KOPT-K1 (cell line): ENCODE measurements around the gene UBE2R2.

Experiments
- H3K27ac ChIP-seq: fragments of 200-600 bp; sonication (generic); 2 replicates; pipeline ENCODE4 v1.5.1; 2016; ENCODE audit warnings: antibody characterized with exemption, mild to moderate bottlenecking, low read depth, low read length; ENCODE audit not compliant: poor library complexity, severe bottlenecking
- H3K36me3 ChIP-seq: fragments of 200-600 bp; sonication (generic); 2 replicates; pipeline ENCODE4 v1.5.1; 2017; ENCODE audit warnings: antibody characterized with exemption, mild to moderate bottlenecking, low read length, moderate library complexity; ENCODE audit not compliant: insufficient read depth
- H3K9me3 ChIP-seq: fragments of 200-600 bp; sonication (generic); 2 replicates; pipeline ENCODE4 v1.5.1; 2017; ENCODE audit warnings: antibody characterized with exemption, low read length, mild to moderate bottlenecking; ENCODE audit not compliant: insufficient read depth, poor library complexity, severe bottlenecking

The UBE2R2 gene

DNA sequence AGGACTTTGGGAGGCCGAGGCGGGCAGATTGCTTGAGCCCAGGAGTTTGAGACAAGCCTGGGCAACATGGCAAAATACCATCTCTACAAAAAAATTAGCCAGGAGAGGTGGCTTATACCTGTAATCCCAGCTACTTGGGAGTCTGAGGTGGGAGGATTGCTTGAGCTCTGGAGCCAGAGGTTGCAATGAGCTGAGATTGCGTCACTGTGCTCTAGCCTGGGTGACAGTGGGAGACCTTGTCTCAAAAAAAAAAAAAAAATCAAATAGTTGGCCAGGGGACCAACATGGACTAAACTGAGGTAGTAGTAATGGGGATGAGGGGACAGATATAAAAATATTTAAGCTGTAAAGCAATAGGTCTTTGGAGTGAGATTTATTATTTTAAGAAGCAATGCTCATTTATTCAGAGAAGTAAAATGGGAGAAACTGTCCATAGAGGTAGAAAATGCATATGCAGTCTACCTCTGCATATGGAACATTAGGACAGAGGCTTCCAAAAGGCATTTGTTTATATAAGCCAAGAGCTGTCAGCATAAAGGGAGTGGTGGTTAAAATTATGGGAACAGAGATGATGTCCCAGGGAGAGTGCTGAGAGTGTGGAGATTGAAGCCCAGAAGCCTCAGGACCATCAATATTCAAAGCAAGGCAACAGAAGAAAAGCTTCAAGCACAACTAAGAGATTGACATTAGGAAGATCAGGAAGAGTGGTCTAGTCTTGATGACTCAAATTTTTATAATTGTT is 98.1 kb downstream of the UBE2R2 start:
- Histone ChIP-seq H3K27ac (no peak overlapping the region), H3K9me3 (no peaks in the 10 kb centered on the region), H3K36me3 (peaks cover 87% of the 10 kb centered on the region)

DNA sequence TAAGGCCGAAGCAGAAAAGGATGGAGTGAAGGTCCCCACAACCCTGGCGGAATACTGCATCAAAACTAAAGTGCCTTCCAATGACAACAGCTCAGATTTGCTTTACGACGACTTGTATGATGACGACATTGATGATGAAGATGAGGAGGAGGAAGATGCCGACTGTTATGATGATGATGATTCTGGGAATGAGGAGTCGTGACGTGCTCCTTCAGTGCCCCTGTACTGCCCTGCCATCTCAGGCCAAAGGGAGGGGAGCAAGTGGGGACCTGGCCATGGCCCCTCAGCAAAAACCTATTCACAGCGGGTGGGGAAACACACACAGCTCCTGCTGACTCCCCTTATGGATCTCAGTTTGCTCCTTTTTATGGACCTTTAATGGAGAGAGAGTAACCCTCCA is 100.1 kb downstream of the UBE2R2 start:
- H3K27ac ChIP-seq = no peak overlapping the region
- H3K9me3 ChIP-seq = no peaks in the 10 kb centered on the region
- H3K36me3 ChIP-seq = peaks cover 100% of the 10 kb centered on the region

- Histone ChIP-seq H3K27ac (no peak overlapping the region), H3K36me3 (peaks cover 100% of the 10 kb centered on the region), H3K9me3 (no peaks in the 10 kb centered on the region)
Measured at GRCh38 chr9:33919276-33919897, 102.4 kb downstream of the UBE2R2 start.

GRCh38 chr9:33921967-33922895 is 105.3 kb downstream of the UBE2R2 start:
- Histone ChIP-seq H3K27ac (no peak overlapping the region), H3K36me3 (peaks cover 100% of the 10 kb centered on the region), H3K9me3 (no peaks in the 10 kb centered on the region)

GRCh38 chr9:33923079-33923478 is 106.1 kb downstream of the UBE2R2 start:
- H3K9me3 ChIP-seq = no peaks in the 10 kb centered on the region
- H3K36me3 ChIP-seq = peaks cover 100% of the 10 kb centered on the region
- H3K27ac ChIP-seq = no peak overlapping the region

DNA sequence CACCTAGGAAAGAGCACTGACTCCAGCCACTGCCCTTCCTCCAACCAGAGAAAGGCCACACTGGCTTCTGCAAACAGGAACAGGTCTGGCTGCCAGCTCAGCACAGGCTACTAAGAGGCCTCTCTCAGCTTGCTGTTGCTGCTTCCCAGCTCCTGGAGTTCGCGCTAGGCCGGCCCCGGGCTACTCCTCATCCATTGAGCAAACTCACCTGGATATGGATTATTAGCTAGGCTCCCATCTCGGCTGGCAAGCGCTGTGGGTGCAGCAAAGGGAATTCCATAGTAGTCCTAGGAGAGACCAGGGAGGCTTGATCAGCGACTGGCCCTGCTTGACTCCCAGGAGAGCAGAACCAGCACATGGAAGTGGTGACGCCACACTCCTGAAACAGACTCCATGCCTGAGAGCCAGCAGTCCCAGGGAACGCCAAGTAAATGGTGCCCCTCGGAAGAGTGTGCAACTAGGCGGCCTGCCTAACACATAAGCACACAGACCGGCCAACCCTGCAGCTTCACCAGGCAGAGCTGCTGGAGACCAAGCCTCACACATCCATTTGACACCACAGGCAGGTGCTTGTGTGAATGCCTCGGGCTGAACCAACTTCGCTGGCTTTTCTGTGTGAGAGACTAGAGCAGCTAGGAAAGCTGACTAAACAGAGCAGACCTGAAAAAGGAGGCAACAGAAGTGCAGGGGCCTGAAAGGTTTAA is 107.2 kb downstream of the UBE2R2 start:
- Histone ChIP-seq H3K27ac (no peak overlapping the region), H3K9me3 (no peaks in the 10 kb centered on the region)

DNA sequence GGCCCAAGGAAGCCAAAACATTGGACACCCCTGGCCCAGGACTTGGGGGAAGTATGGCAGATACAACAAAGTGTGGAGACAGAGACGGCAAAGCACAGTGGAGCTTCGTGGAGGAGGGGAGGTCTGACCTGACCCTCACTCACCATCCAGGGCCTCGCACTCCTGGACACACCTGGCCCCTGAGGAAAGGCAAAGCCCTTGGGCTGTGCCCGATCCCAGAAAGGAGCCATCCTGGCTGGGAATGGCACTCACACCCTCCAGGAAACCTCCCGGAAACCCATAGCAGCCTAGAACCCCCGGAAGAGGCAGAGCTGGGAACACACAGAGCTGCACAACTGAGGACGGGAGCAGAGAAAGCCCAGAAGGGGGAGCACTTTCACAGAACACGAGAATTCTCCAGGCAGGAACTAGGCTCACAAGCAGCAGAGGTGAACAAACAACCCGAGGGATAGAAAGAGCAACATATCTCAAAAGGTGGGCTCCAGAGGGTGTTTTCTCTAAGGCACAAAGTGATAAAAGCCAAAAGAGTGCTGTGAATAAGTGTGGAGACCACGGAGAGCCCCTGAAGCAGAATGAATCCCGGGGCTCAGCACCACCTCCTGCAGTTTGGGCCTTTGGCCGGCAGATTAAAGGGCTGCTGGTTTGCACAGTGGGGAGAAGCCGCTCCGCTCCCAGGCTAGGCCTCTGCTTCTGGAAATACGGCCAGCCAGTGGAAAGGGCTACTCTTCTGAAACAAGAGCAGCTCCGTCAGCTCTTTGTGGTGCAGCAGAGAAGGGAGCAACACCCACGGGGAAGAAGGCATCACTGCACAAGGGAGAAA is 108.2 kb downstream of the UBE2R2 start:
- Histone ChIP-seq H3K9me3 (no peaks in the 10 kb centered on the region), H3K36me3 (peaks cover 97% of the 10 kb centered on the region), H3K27ac (no peak overlapping the region)

More for the DNA sequence above, 107.2 kb downstream of the UBE2R2 start:
- peaks cover 100% of the 10 kb centered on the region for H3K36me3 ChIP-seq

- no peak overlapping the region for H3K27ac ChIP-seq
- peaks cover 97% of the 10 kb centered on the region for H3K36me3 ChIP-seq
- no peaks in the 10 kb centered on the region for H3K9me3 ChIP-seq
Measured at GRCh38 chr9:33926746-33927485, 110.0 kb downstream of the UBE2R2 start.

- H3K27ac ChIP-seq = no peak overlapping the region
- peaks cover 97% of the 10 kb centered on the region for H3K36me3 ChIP-seq
Measured at GRCh38 chr9:33927694-33928093, 110.7 kb downstream of the UBE2R2 start.

GRCh38 chr9:33931326-33931725 is 114.4 kb downstream of the UBE2R2 start:
- peaks cover 97% of the 10 kb centered on the region for H3K36me3 ChIP-seq
- H3K27ac ChIP-seq = no peak overlapping the region

More at GRCh38 chr9:33927694-33928093, 110.7 kb downstream of the UBE2R2 start:
- H3K9me3 ChIP-seq = no peaks in the 10 kb centered on the region

GRCh38 chr9:33932078-33932807 is 115.3 kb downstream of the UBE2R2 start:
- Histone ChIP-seq H3K27ac (no peak overlapping the region), H3K9me3 (no peaks in the 10 kb centered on the region), H3K36me3 (peaks cover 97% of the 10 kb centered on the region)

More at GRCh38 chr9:33931326-33931725, 114.4 kb downstream of the UBE2R2 start:
- H3K9me3 ChIP-seq = no peaks in the 10 kb centered on the region

DNA sequence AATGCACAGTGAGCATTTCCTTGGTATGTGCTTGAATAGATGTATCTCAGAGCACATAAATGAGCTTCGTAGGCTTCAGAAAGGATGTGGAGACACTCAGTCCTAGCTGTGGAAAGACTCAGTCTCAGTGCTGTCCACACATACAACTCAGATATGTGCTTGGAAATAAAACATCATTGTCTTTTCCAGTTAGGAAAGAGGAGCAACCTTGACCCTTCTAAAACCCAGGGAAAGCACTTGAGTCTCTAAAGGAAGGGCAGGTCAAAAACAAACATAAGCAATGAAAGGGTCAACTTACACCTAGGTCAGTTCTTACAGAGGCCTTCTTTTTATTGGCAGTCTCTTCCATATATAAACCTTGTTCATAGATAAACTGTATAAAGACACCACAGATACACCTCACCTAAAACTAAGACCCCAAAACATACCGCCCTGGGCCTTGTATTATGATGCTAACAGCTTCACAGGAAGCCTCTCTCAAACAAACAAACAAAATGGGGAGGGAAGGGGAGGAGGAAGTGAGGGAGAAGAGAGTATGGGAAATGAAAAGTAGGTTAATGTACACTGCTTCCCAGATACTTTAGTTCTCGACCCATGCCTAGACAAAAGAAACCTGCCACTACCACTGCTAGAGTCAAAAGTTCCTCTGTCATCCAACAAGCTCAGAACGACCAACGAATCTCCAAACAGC is 117.4 kb downstream of the UBE2R2 start:
- Histone ChIP-seq H3K27ac (no peak overlapping the region), H3K9me3 (no peaks in the 10 kb centered on the region), H3K36me3 (peaks cover 97% of the 10 kb centered on the region)
